Measurements from ENCODE around the gene METTL27. TPM values are rescaled to one million over a fixed set of nuclear protein-coding genes. Genes with fewer than 3 reads are reported as not detected.
"Not testable (repeated sequence)": the region's sequence is repeated elsewhere in the genome, so short reads cannot be mapped to it uniquely, and the experiment has no call there.

METTL27 gene
- total RNA-seq, 2 experiments from 2014 or later: 1.6 to 2.1 TPM

GRCh38 chr7:73838642-73839041 is 3.7 kb downstream of the METTL27 start:
- ChIA-PET CTCF (no interaction called here), POLR2A (no interaction called here)
- Mint-ChIP-seq H3K27me3 (no peaks in the 10 kb centered on the region), H3K27ac (no peak overlapping the region), H3K4me3 (no peak overlapping the region), H3K36me3 (ENCODE audit: low read depth) (no peaks in the 10 kb centered on the region), H3K4me1 (ENCODE audit: low read depth) (peaks cover 5% of the 10 kb centered on the region), H3K9me3 (no peaks in the 10 kb centered on the region)
- Histone ChIP-seq H3K36me3 (ENCODE audit: insufficient read depth, low read length) (no peaks in the 10 kb centered on the region), H3K9me3 (ENCODE audit: control insufficient read depth in 1 of 2, insufficient read depth in 1 of 2, low read length in 2 of 2) (peaks cover 0 to 4% of the 10 kb centered on the region in 2 experiments), H3K4me1 (ENCODE audit: insufficient read depth, low read length) (peaks cover 15% of the 10 kb centered on the region), H3K27me3 (ENCODE audit: control insufficient read depth in 1 of 2, insufficient read depth in 2 of 2, low read length in 2 of 2) (no peaks in the 10 kb centered on the region), H3K4me3 (ENCODE audit: low read length) (no peak overlapping the region), H3K27ac (ENCODE audit: low read depth in 1 of 2, low read length in 2 of 2) (no peak overlapping the region)
- DNase-seq (no peak), ATAC-seq (ENCODE audit: poor library complexity) (no peak)
- TF ChIP-seq, protein P1, sequence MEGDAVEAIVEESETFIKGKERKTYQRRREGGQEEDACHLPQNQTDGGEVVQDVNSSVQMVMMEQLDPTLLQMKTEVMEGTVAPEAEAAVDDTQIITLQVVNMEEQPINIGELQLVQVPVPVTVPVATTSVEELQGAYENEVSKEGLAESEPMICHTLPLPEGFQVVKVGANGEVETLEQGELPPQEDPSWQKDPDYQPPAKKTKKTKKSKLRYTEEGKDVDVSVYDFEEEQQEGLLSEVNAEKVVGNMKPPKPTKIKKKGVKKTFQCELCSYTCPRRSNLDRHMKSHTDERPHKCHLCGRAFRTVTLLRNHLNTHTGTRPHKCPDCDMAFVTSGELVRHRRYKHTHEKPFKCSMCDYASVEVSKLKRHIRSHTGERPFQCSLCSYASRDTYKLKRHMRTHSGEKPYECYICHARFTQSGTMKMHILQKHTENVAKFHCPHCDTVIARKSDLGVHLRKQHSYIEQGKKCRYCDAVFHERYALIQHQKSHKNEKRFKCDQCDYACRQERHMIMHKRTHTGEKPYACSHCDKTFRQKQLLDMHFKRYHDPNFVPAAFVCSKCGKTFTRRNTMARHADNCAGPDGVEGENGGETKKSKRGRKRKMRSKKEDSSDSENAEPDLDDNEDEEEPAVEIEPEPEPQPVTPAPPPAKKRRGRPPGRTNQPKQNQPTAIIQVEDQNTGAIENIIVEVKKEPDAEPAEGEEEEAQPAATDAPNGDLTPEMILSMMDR (IDR thresholded peaks at IDR 0.05): no peak
- intact Hi-C loops (cut with DNase I, micrococcal nuclease): no loop called here

DNA sequence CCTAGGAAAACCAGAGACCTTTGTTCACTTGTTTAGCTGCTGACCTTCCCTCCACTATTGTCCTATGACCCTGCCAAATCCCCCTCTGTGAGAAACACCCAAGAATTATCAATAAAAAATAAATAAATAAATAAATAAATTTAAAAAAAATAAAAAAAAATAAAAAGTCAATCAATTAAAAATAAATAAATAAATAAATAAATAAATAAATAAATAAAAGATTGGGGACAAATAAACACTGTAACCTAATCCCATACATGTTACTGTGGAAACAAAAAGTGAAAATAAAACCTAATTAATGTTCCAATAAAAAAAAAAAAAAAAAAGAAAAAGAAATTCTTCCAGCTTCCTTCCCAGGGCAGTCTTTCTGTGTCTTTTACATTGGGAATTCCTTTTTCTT is 5.1 kb downstream of the METTL27 start:
- H3K27ac ChIP-seq (ENCODE audit: low read depth in 1 of 2, low read length in 2 of 2); H3K4me1 Mint-ChIP-seq (ENCODE audit: low read depth); H3K4me1 ChIP-seq (ENCODE audit: insufficient read depth, low read length); H3K27me3 Mint-ChIP-seq; H3K36me3 Mint-ChIP-seq (ENCODE audit: low read depth); H3K36me3 ChIP-seq (ENCODE audit: insufficient read depth, low read length); H3K9me3 ChIP-seq (ENCODE audit: control insufficient read depth in 1 of 2, insufficient read depth in 1 of 2, low read length in 2 of 2); intact Hi-C loops (cut with DNase I, micrococcal nuclease); H3K9me3 Mint-ChIP-seq; H3K4me3 Mint-ChIP-seq; H3K27ac Mint-ChIP-seq; H3K27me3 ChIP-seq (ENCODE audit: control insufficient read depth in 1 of 2, insufficient read depth in 2 of 2, low read length in 2 of 2); DNase-seq; ATAC-seq (ENCODE audit: poor library complexity); H3K4me3 ChIP-seq (ENCODE audit: low read length): not testable (repeated sequence)
- ChIA-PET CTCF (interaction anchor here (0.9 kb wide), 1 partner anchor 10 kb away, joined by 3 read pairs; no protein-coding TSS in a partner anchor), POLR2A (interaction anchor here (0.6 kb wide), 1 partner anchor 18 kb away, joined by 3 read pairs; no protein-coding TSS in a partner anchor)

GRCh38 chr7:73834626-73835191 is 7.6 kb downstream of the METTL27 start:
- no peak for DNase-seq
- ChIA-PET CTCF (no interaction called here), POLR2A (no interaction called here)
- no peak overlapping the region for H3K27ac ChIP-seq (ENCODE audit: low read depth in 1 of 2, low read length in 2 of 2)
- no peak overlapping the region for H3K4me3 Mint-ChIP-seq
- H3K9me3 ChIP-seq (ENCODE audit: control insufficient read depth in 1 of 2, insufficient read depth in 1 of 2, low read length in 2 of 2): peaks cover 0 to 4% of the 10 kb centered on the region in 2 experiments
- H3K4me1 Mint-ChIP-seq (ENCODE audit: low read depth): peaks cover 2% of the 10 kb centered on the region
- H3K36me3 Mint-ChIP-seq (ENCODE audit: low read depth): no peaks in the 10 kb centered on the region
- intact Hi-C loops (cut with DNase I, micrococcal nuclease): no loop called here
- H3K27ac Mint-ChIP-seq: no peak overlapping the region
- no peaks in the 10 kb centered on the region for H3K9me3 Mint-ChIP-seq
- peaks cover 4% of the 10 kb centered on the region for H3K27me3 Mint-ChIP-seq
- peaks cover under 1% of the 10 kb centered on the region for H3K4me1 ChIP-seq (ENCODE audit: insufficient read depth, low read length)
- TF ChIP-seq, protein P1 (IDR thresholded peaks at IDR 0.05): no peak
- peaks cover 0 to 4% of the 10 kb centered on the region in 2 experiments for H3K27me3 ChIP-seq (ENCODE audit: control insufficient read depth in 1 of 2, insufficient read depth in 2 of 2, low read length in 2 of 2)
- H3K36me3 ChIP-seq (ENCODE audit: insufficient read depth, low read length): no peaks in the 10 kb centered on the region
- no peak overlapping the region for H3K4me3 ChIP-seq (ENCODE audit: low read length)
- no peak for ATAC-seq (ENCODE audit: poor library complexity)
